NCI-H2107 treated with DMSO at 0.1 percent for 48 hours (cell line): ENCODE results near the gene SUN1.
A peak's percentile ranks its signal among the peaks of the same experiment; 100 is the strongest.

Source experiments
- DNase-seq: peaks from one replicate; lab custom pipeline; 2025; ENCODE audit not compliant: unreplicated experiment; lab: John Stamatoyannopoulos, UW

The SUN1 gene

GRCh38 chr7:901041-901387, 68.7 kb downstream of the SUN1 start:
- no peak for DNase-seq

GRCh38 chr7:901388-902154, 69.3 kb downstream of the SUN1 start:
- no peak for DNase-seq

GRCh38 chr7:902996-903395, 70.7 kb downstream of the SUN1 start:
- no peak for DNase-seq

- DNase-seq: no peak
Measured at GRCh38 chr7:903921-904755, 71.9 kb downstream of the SUN1 start.

GRCh38 chr7:904847-905246, 72.6 kb downstream of the SUN1 start:
- DNase-seq: no peak

- DNase-seq: no peak
Measured at GRCh38 chr7:906776-907157, 74.5 kb downstream of the SUN1 start.

GRCh38 chr7:907158-907980, 75.1 kb downstream of the SUN1 start:
- DNase-seq: no peak

GRCh38 chr7:908159-908581, 75.9 kb downstream of the SUN1 start:
- no peak for DNase-seq

GRCh38 chr7:908591-909357, 76.5 kb downstream of the SUN1 start:
- DNase-seq: peak; percentile 14

- DNase-seq: no peak
Measured at GRCh38 chr7:909358-910329, 77.4 kb downstream of the SUN1 start.

- no peak for DNase-seq
Measured at GRCh38 chr7:910441-910861, 78.2 kb downstream of the SUN1 start.

- DNase-seq: no peak
Measured at GRCh38 chr7:910931-911431, 78.7 kb downstream of the SUN1 start.

GRCh38 chr7:911791-912480, 79.7 kb downstream of the SUN1 start:
- DNase-seq: no peak

- DNase-seq: peak; percentile 9
Measured at GRCh38 chr7:913736-914520, 81.7 kb downstream of the SUN1 start.

GRCh38 chr7:914521-915194, 82.4 kb downstream of the SUN1 start:
- no peak for DNase-seq

GRCh38 chr7:915291-916218, 83.3 kb downstream of the SUN1 start:
- DNase-seq: no peak
